ENCODE data around the gene GULP1.

GRCh38 chr2:188243381-188243780, 48.3 kb upstream of the GULP1 start:
- TF ChIP-seq CTCF (IDR thresholded peaks at IDR 0.05) (no peak), POLR2A (IDR thresholded peaks at IDR 0.05) (no peak), POLR2AphosphoS5 (IDR thresholded peaks at IDR 0.05) (no peak)
